HG02840 (cell line): ENCODE measurements around the gene PLEKHH1.
"Not testable (repeated sequence)": the region's sequence is repeated elsewhere in the genome, so short reads cannot be mapped to it uniquely, and the experiment has no call there.

ENCODE experiments used
- ATAC-seq: cut with Tn5 transposase; IDR thresholded peaks from one replicate; pipeline ENCODE4 v1.9.1; 2021; ENCODE audit warnings: mild to moderate bottlenecking, moderate library complexity, moderate number of reproducible peaks; ENCODE audit not compliant: unreplicated experiment, low FRiP score

Gene PLEKHH1

DNA sequence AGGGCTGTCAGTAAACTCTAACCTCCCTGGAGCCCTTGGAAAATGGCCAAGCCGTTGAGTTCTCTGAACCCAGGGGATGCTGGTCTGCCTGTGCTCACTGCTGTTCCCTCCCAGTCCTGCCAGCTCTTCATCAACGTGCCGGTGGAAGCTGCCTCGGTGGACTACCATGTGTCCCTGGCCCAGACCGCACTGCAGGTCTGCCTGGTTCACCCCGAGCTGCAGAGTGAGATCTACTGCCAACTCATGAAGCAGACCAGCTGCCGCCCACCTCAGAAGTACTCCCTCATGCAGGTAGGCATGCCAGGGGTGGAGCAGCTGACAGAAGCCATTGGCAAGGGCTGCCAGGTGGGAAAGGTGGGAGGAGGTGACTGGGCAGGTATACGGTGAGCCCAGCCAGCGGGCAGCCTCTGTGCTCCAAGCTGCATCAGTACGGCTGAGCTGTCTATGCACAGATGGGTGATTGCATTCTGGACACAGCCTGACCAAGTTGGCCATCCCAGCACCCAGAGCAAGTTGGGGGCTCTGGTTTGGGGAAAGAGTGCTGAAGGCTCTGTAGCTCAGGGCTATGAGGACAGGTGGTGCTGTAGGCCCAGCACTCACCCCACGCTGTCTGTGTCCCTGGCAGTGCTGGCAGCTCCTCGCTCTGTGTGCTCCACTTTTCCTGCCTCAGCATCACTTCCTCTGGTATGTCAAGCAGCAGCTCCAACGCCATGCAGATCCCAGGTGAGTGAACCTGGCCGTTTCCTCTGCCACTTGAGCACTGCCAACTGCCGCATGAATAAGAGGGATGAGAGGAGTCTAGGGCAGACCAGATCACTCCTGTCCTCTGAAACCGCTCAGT lies 45.0 kb downstream of the PLEKHH1 start:
- no peak for ATAC-seq

DNA sequence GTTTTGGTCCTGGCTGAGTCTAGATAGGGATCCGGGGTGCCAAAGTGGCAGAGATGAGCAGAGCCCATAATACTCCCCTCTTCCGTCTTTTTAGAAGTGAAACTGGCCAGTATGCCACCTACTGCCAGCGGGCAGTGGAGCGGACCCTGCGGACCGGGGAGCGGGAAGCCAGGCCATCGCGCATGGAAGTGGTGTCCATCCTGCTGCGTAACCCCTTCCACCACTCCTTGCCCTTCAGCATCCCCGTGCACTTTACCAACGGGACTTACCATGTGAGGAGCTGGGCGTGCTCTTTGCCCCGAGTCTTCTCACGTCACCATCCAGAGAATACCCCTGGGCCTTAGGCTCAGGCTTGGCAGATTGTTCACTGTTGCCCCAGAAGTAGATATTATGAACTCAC lies 46.0 kb downstream of the PLEKHH1 start:
- no peak for ATAC-seq

DNA sequence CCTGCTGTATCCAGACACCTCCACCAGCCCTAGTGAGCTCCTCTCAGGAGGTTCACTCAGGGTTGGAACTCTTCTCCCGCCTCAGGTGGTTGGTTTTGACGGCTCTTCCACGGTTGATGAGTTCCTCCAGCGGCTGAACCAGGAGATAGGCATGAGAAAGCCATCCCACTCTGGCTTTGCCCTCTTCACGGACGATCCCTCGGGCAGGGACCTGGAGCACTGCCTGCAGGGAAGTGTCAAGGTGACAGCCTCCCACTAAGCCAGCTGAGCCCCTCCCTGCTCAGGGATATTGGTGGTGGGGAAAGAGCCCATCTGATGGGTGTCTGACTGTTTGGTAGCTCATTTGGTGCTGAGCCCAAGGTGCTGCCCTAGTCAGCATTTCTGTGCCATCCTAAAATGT lies 46.5 kb downstream of the PLEKHH1 start:
- no peak for ATAC-seq

DNA sequence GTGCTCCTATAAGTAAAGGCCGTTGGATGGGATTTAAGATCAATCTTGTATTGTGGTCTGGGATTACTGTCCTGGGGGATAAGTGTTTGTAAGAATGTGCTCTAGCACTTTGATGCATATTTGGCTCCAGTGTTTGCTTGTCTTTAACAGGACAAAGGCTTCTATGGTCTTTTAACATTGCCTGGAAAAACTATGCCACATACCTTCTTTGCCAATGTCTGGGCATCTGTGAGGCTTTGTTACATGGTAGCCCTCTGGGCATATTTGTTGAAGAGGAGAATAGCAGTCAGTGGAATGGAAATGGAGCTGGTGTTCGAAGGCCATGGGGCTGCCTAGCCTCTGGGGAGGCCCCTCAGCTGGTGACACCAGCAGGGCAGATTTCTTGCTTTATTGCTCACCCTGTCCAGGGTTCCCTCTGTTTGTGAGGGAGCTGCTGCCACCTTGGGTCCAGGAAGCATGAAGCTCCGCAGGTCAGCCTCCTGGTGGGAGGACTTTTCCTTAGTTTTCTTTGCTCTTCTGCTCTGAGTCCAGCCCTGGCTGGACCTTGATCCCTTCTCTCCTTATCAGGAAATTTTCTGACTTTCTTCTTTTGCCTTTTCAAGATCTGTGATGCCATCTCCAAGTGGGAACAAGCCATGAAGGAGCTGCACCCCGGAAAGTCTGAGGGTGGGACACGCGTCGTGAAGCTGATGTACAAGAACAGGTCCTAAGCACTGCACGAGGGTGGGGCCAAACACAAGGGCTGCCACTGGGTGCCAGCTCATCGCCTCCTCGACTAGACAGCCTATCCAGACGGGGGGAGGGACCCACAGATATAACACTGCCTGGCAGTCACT lies 47.5 kb downstream of the PLEKHH1 start:
- no peak for ATAC-seq

DNA sequence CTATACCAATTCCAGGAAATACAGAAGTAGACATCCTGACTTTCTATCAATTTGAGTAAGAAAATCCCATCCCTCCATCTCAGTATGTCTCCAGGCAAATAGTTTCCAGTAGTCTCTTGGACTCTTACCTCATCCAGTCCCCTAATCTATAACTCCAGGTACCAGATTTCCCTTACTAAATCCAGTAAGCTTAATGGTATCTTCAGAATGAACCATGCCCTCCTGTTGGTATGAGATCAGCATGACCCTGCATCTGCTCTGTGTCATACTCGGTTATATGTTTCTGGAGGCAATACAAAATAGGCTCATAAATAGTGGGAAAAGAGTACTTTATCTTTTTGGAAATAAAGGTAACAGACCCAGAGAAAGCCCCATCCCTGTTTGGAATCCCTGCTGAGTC lies 48.6 kb downstream of the PLEKHH1 start:
- ATAC-seq: no peak

DNA sequence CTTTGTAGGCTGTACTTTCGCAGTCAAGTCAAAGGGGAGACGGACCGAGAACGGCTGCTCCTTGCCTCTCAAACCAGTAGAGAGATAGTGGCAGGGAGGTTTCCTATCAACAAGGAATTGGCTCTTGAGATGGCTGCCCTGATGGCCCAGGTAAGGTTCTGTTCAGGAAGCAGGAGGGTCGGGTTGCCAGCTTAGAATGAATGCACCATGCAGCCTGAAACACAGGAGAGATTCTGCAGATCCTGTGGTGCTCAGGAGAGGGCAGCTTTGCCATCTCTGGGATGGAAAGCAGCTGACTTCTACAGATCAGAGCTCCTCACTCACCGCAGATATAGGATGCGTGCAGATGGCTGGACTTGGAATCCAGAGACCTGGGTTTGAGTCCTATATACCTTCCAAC lies 49.0 kb downstream of the PLEKHH1 start:
- ATAC-seq: no peak

DNA sequence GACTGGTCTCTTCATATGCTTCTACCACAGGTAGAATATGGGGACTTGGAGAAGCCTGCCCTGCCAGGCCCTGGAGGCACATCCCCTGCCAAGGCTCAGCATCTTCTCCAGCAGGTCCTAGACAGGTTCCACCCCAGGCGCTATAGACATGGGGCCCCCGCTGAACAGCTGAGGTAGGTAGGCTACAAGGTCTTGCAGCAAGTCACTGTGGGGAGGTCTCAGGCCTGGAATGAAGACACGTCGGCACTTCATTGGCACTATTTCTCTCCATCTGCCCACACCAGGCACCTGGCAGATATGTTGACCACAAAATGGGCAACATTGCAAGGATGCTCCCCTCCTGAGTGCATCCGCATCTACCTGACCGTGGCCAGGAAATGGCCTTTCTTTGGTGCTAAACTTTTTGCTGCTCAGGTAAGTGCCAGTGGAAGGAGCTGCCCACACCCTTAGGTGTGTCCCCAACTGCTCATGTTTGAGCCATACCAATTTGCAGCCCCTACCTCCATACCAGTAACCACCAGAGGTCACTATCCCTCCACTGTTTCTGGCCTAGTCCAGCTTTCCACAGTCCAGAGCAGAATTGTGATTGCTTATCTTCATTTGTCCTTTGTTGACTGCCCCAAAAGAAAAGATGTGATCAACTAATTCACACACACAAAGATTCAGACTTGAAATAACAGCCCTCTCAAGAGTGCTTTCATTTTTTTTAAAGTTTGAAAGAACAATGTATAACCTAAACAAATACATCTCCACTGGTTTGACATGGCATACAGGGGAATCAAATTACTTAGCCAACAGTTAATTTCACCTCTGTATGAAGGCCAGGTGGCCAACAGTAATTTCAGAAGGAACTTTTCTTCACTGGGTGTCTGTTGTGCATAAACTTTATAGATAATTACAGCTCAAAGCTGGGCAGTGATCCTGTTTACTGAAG lies 50.9 kb downstream of the PLEKHH1 start:
- ATAC-seq: no peak

DNA sequence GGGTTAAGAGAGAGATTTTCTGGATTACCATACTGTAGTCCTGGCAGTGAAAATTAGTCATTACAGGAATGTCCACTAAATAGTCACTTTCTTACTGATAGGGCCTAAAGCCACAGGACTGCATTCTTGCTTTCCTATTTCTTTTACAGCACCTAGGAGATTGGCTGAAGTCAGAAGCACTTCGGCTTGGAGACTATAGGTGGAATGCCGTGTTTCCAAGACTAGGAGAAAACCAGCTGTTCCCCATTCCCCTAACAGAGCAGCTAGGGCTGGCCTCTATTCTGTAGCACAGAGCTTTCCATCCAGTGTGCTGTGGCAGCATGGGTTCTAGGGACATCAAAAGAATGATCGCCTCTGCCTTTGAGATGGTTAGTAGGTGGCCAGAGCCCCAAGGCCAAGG lies 51.9 kb downstream of the PLEKHH1 start:
- no peak for ATAC-seq

DNA sequence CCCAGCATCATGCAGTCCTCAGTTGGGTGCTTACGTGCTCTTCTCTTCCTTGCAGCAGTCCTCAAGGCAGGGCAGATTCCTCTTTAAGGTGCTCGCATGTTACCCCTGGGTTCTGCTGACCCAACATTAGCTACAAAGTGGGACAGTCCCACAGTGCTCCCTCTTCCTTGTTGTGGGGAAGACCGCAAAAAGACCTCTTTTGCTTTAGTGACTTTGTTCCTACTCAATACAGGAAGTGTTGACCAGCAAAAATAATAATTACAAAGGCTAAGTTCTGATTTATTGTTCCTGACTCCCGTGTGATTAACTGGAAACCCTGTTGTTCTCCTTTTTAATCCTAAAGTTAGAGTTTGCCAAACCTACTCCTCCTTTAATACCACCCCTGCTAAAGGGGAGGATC lies 53.3 kb downstream of the PLEKHH1 start:
- ATAC-seq: no peak

DNA sequence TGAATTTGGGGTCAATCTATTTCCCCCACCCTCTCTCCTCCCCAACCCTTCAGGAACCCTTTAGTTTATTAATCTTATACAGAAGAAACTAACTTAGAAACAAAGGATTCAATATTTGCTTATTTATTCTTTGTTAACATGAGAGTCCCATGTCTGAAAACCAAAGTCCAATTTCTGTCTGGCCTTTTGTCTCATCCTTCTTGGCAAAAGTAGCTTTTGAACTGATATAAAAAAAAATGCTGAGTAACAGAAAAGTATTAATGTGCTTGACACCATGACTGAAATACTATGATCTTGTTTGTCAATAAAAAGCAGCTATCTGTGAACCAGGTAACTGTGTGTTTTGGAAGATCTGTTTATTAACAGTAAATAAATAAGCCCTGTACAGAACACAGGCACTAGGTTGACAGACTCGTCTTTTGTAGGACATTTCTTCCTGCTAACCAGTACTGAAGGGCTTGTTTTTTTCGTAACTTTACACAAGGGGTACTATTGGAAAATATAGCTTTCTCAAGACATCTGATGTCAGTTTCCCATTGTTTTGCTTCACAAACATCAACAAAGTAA lies 56.2 kb downstream of the PLEKHH1 start:
- ATAC-seq: no peak

DNA sequence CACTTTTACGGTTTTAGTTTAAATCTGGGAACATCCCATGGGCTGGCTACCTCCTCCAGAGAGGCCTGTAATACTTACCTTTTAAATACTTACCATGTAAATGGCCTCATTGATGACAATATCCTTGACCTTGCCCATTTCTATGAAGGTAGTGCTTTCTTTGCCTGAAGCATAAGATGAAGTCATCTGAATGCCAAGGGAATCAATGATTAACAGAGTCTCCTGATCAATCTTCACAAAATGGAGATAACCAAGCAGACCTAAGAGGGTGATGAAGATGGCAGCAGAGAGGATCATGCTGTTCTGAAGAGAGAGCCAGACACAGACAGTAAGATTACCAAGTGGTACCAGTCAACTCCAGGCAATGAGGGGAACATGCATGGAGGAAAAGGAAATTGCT lies 60.6 kb downstream of the PLEKHH1 start:
- ATAC-seq: not testable (repeated sequence)

DNA sequence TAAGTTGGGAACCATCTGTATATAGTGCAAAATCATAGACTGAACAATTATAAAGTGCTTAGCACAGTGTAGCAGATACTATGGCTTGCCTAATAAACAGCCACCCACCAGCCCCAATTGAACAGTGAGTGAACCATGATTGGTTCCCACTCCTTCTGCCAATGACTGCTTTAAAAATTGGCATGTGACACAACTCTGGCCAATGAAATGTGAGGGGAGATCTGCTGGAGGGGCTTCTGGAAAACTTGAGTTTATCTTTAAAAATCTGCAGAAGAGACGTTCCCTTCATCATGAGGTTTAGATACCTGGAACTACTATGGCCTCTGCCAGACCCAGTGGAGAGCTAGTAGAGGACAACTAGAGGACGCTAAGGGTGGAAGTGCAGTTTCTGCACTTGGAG lies 62.3 kb downstream of the PLEKHH1 start:
- ATAC-seq: no peak

DNA sequence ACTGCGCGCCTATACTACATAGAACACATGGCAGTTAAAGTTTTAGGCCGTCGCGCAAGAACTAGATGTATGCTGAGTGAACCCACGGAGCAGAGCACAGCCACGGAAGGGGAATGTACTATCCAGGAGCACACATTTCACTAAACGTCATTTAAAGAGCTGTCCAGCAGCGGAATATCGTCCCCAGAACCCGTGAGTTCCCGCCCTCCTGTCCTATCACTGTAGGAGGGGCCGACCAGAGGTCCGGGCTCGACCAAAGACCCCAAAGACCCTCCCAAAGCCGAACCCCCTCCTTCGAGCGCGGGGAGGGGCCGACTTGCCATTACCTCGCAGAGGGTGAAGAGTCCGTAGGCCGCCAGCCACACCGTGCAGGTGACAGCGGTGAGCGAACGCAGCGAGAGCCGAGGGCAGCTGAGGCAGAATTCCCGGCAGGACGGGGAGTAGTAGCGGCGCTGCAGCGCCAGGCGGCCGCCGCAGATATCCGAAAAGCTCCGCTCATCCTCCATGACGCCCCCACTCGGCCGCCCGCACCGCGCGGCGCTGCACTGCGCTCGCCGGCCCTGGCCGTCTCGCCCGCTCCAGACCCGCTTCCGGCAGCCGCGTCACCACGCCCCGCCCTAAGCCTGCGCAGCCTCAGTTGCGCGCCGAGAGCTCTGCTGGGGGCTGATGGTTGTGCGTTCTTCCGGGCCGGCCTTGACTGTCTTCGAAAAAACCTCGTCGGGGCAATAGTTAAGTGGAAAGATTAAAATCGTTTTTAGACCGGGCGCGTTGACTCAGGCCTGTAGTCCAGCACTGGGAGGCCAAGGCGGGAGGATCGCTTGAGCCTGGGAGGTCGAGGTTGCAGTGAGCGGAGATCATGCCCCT lies 66.8 kb downstream of the PLEKHH1 start, which contains the start of gene PIGH:
TSS of gene PIGH (minus strand) at position 571 of the 864 bp plus-strand sequence. CDS start at position 506, 65 bp downstream.
- peak; percentile 92 for ATAC-seq

DNA sequence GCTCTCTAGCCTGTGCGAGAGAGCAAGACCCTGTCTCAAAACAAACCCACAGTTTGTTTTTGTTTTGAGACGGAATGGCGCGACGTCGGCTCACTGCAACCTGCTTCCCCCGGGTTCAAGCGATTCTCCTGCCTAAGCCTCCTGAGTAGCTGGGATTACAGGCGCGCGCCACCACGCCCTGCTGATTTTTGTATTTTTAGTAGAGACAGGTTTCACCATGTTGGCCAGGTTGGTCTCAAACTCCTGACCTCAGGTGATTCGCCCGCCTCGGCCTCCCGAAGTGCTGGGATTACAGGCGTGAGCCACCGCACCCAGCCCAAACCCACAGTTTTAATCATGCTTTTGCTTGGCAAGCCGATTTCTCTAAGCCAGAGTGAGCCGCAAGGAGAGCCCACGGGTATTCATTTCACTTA lies 67.5 kb downstream of the PLEKHH1 start:
- ATAC-seq: not testable (repeated sequence)

DNA sequence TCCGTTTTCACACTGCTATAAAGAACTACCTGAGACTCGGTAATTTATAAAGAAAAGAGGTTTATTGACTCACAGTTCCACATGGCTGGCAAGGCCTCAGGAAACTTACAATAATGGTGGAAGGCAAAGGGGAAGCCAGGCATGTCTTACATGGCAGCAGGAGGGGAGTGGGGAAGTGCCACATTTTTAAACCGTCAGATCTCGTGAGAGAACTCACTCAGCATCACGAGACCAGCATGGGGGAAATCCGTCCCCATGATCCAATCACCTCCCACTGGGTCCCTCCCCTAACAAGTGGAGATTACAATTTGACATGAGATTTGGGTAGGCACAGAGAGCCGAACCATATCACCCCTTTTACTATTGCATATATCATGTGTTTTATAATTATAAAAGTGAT lies 69.0 kb downstream of the PLEKHH1 start:
- no peak for ATAC-seq

DNA sequence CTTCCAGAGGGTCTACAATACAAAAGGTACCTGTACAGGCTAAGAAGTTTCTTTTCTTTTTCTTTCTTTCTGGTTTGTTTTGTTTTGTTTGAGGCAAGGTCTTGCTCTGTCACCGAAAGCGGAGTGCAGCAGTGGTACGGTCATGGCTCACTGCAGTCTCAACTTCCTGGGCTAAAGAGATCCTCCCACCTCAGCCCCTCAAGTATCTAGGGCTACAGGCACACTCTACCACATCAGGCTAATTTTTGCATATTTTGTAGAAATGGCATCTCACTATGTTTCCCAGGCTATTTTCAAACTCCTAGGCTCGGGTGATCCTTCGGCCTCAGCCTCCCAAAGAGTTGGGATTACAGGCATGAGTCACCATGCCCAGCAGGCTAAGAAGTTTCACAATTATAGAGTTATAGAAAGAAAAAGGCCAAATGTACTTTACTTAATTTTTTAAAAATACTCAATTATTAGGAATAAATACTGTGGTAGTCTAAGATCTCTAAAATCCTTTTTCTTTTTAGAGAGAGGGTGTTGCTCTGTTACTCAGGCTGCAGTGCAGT lies 70.0 kb downstream of the PLEKHH1 start:
- peak; percentile 48 for ATAC-seq

DNA sequence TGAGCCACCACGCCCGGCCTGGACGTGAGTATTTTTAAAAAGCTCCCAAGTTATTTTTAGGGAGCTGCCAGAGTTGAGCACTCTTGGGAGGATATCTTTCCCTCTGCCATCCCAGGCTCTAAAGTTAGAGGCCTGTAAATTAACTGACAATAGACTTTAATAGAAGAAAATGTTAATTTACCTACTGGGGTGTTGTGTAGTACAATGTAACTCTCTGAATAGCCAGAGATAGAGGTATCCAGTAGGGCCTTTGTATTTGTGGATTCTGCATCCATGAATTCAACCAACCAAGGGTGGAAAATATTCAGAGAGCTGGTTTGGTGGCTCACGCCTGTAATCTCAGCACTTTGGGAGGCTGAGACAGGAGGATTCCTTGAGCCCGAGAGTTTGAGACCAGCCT lies 74.6 kb downstream of the PLEKHH1 start:
- ATAC-seq: no peak

DNA sequence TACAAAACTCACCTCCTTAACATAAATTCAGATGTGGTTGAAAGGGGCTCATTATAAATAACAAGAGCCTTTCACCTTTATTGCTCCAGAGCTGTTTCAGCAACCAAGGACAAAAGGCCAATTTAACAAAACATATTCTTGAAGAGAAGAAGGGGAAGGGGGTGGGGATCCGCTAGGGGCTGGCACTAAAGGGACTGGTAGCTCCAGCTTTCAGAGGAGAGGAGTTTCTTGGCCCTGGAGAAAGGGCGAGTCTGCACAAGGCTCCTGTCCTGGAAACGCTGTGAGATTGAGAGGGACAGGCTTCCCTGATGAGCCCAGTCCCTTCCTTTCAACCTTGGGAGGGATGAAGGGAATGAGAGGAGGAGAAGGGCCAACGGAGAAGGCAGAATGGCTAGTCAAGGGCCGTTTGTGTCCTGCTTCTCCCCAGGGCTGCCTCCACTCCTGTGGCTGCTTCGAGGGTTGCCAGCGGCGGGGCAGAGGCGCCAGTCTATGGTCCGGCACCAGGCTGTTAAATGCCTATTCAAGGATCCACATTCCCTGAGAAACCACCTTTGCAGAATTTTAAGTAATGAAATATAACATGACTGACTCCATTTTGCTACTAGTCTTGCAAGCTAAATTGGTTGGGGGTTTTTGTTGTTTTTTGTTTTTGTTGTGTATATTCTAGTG lies 76.7 kb downstream of the PLEKHH1 start:
- ATAC-seq: no peak
